Sigmoid colon (tissue), 4 donors: ENCODE measurements around the gene BET1L.

Experiments used
- CTCF ChIP-seq, 4 experiments: fragments of 450-650 bp in 3 of 4; fragments of 200-600 bp in 1 of 4; IDR thresholded peaks; one replicate each; pipeline ENCODE4 v1.5.1; 2016 to 2019; ENCODE audit warnings: antibody characterized with exemption in 4 of 4, mild to moderate bottlenecking in 3 of 4, moderate library complexity in 2 of 4
- EP300 ChIP-seq, 4 donors: sonication (generic); formaldehyde crosslinking; IDR thresholded peaks; one replicate each; pipeline ENCODE4 v1.6.1; 2017; ENCODE audit warnings: antibody characterized with exemption in 4 of 4
- POLR2A ChIP-seq, 2 donors: fragments of 450-650 bp; IDR thresholded peaks; one replicate each; pipeline ENCODE4 v1.6.1; 2016; ENCODE audit warnings: antibody characterized with exemption in 2 of 2, mild to moderate bottlenecking in 2 of 2, moderate library complexity in 2 of 2
- POLR2AphosphoS5 ChIP-seq, 4 donors: sonication (generic); formaldehyde crosslinking; IDR thresholded peaks; one replicate each; pipeline ENCODE4 v1.6.1; 2017; ENCODE audit warnings: antibody characterized with exemption in 4 of 4

- TF ChIP-seq CTCF (IDR thresholded peaks at IDR 0.05) (no peak), POLR2AphosphoS5 (IDR thresholded peaks at IDR 0.05) (no peak), POLR2A (IDR thresholded peaks at IDR 0.05) (no peak), EP300 (IDR thresholded peaks at IDR 0.05) (no peak)
Observed at GRCh38 chr11:255816-256215, 48.6 kb upstream of the BET1L start.
